HG02938 (cell line): Measurements from ENCODE around the gene GBP6.
"Not testable (repeated sequence)": the region's sequence is repeated elsewhere in the genome, so short reads cannot be mapped to it uniquely, and the experiment has no call there.

Source experiments
- ATAC-seq: cut with Tn5 transposase; IDR thresholded peaks from one replicate; pipeline ENCODE4 v1.9.1; 2021; ENCODE audit warnings: mild to moderate bottlenecking, moderate library complexity; ENCODE audit not compliant: unreplicated experiment

GBP6 gene

GRCh38 chr1:89364954-89365550 is 1.2 kb downstream of the GBP6 start:
- ATAC-seq, result no peak

GRCh38 chr1:89367221-89367620 is 3.4 kb downstream of the GBP6 start:
- ATAC-seq, result no peak

GRCh38 chr1:89369331-89369730 is 5.5 kb downstream of the GBP6 start:
- no peak for ATAC-seq

GRCh38 chr1:89373810-89374209 is 10.0 kb downstream of the GBP6 start:
- not testable (repeated sequence) for ATAC-seq

GRCh38 chr1:89378001-89378400 is 14.1 kb downstream of the GBP6 start:
- ATAC-seq, result no peak

- ATAC-seq, result no peak
Measured at GRCh38 chr1:89381618-89382017, 17.8 kb downstream of the GBP6 start.

- no peak for ATAC-seq
Measured at GRCh38 chr1:89382479-89382878, 18.6 kb downstream of the GBP6 start.

- ATAC-seq, result no peak
Measured at GRCh38 chr1:89383185-89383584, 19.3 kb downstream of the GBP6 start.

- ATAC-seq, result no peak
Measured at GRCh38 chr1:89390707-89391106, 26.8 kb downstream of the GBP6 start.

GRCh38 chr1:89391686-89392085 is 27.8 kb downstream of the GBP6 start:
- no peak for ATAC-seq

- ATAC-seq, result no peak
Measured at GRCh38 chr1:89394851-89395250, 31.0 kb downstream of the GBP6 start.

- no peak for ATAC-seq
Measured at GRCh38 chr1:89396902-89397301, 33.0 kb downstream of the GBP6 start.

GRCh38 chr1:89405275-89405929 is 41.5 kb downstream of the GBP6 start:
- ATAC-seq, result no peak

- no peak for ATAC-seq
Measured at GRCh38 chr1:89407360-89407759, 43.5 kb downstream of the GBP6 start.

GRCh38 chr1:89407768-89408167 is 43.9 kb downstream of the GBP6 start:
- not testable (repeated sequence) for ATAC-seq

- no peak for ATAC-seq
Measured at GRCh38 chr1:89425056-89425455, 61.2 kb downstream of the GBP6 start.

GRCh38 chr1:89429062-89429461 is 65.2 kb downstream of the GBP6 start:
- no peak for ATAC-seq

- not testable (repeated sequence) for ATAC-seq
Measured at GRCh38 chr1:89429681-89430080, 65.8 kb downstream of the GBP6 start.

- no peak for ATAC-seq
Measured at GRCh38 chr1:89433421-89433820, 69.6 kb downstream of the GBP6 start.

GRCh38 chr1:89434058-89434780 is 70.4 kb downstream of the GBP6 start:
- ATAC-seq, result not testable (repeated sequence)
